GM19463 (cell line): Measurements from ENCODE around the gene ANG.
A peak's percentile ranks its signal among the peaks of the same experiment; 100 is the strongest.
"Not testable (repeated sequence)": the region's sequence is repeated elsewhere in the genome, so short reads cannot be mapped to it uniquely, and the experiment has no call there.

Source experiments
- ATAC-seq: cut with Tn5 transposase; IDR thresholded peaks from one replicate; pipeline ENCODE4 v1.9.1; 2021; ENCODE audit warnings: mild to moderate bottlenecking, moderate library complexity; ENCODE audit not compliant: unreplicated experiment

ANG gene

GRCh38 chr14:20688167-20688839 lies at the start of gene ANG:
Gene ANG (plus strand): TSS chr14:20688764. CDS start chr14:20693565, 4,801 bp downstream.
- ATAC-seq: no peak

DNA sequence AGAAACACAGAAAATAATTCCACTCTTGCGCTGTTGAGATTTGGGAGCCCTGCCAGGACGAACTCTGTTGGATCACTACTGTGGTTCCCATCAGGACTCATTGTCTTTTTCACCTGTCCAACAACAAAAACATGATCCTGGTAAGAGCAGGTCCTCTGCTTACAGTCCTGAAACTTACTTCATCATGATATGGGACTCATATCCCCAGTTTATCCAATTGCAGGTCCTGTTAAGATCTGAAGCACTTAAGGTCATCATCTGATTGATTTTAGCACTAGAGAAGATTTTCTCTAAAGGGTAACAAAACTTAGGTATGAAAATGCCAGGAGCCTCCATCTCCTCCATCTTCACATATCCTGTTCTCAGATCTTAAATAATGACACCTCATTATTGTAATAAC lies 47.0 kb upstream of the ANG start, which contains the start of gene OR6S1:
OR6S1 (minus strand) TSS at position 101 of the 400 bp plus-strand sequence; CDS start at position 101, 0 bp downstream.
- ATAC-seq: no peak

DNA sequence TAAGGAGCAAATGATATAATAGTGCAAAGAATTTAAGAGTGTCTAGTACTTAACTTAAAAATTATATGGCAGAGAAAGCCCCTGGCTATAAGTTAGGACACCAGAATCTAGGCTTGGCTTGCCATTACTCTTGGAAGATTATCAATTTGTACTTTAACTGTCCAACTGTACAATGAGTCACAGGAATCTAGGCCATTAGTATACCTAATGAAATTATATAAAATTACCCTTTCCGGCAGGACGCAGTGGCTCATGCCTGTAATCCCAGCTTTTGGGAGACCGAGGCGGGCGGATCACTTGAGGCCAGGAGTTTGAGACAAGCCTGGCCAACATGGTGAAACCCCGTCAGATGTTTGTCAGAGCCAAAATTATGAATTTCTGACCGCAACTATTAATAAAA lies 46.4 kb upstream of the ANG start:
- no peak for ATAC-seq

GRCh38 chr14:20642755-20643154 lies 45.8 kb upstream of the ANG start:
- not testable (repeated sequence) for ATAC-seq

GRCh38 chr14:20644520-20644919 lies 44.0 kb upstream of the ANG start:
- no peak for ATAC-seq

GRCh38 chr14:20645481-20645880 lies 43.1 kb upstream of the ANG start:
- ATAC-seq: no peak

DNA sequence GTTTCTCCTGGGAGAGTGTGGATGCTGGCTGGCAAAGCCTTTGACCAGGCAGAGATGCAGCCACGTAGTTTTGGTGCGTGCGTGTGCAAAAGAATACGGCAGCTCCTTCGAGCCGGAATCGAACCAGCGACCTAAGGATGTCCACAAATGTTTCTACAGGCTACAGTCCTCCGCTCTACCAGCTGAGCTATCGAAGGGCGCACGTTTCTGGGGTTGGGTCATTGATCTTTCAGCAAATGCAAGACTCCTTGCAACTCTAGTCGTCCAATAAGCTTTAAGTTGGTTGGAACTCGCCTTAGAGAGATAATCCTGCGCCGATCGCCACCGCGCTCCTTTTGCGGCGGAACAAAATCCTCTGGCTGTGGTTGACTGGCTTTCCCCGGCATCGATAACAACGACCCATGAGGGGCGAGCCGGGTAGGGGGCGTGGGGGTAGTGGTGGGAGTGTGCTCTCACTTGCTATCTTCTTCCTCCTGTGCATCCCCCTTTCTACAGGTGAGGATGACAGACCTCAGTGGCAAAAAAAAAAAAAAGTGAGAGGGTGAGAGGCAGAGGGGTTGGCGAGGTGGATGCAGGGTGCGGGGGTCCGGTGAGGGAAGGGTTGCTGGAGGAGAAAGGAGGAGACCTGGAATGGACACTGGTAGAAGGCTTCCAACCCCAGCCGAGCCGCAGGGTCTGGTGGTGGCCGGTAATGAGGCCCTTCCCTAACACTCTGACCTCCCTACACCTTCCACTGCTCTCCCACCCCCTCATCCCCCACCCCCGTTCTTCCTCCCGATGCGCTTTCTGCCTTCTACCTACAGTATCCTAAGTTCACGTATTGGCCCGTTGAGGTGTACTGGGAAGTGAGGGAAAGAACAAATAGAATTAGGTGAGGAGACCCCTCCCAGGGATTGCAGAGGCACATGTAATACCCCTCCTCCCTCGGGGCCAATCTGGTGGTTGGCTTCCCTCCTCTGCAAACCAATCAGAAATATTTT lies 35.3 kb upstream of the ANG start:
- peak; percentile 71 for ATAC-seq

DNA sequence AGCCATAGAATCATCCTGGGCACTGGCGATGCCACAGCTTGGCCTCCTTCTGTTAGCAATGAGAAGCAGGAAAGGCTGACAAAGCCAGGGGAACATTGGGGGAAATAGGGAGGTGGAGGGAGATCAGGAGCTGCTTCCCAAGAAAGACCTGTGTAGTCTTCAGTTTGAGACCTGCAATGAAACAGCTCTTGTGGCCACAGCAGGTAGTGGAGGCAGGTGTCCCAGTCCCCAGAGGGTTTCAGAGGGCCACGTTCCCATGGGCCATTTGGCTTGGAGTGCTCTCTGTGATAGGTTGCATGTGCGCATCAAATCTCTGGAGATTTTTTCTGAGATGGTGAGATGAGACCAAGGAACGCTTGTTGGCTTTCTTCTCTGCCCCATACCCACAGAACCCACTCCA lies 32.7 kb upstream of the ANG start:
- ATAC-seq: no peak

DNA sequence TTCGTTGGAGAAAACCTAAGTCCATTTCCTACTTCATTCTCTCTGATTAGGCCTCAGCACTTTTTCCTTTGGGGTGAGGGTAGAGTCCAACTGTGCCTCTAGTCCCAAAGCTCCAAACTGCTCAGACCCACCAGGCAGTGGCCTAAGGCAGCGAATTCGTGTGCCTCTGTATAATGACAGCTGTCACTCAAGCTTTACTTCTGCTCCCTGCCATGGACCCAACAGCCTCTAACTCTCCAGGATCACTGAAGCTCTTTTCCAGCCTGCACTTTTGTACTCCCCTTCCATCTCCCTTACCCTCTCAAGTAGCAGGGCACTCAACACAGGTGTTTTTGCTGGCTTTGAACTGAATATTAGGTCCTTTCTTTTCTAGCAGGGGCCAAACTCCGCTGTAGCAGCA lies 32.3 kb upstream of the ANG start:
- ATAC-seq: no peak

- ATAC-seq: no peak
Measured at GRCh38 chr14:20657216-20658211, 31.1 kb upstream of the ANG start.

GRCh38 chr14:20658246-20658645 lies 30.3 kb upstream of the ANG start:
- no peak for ATAC-seq

GRCh38 chr14:20659336-20659735 lies 29.2 kb upstream of the ANG start:
- no peak for ATAC-seq

DNA sequence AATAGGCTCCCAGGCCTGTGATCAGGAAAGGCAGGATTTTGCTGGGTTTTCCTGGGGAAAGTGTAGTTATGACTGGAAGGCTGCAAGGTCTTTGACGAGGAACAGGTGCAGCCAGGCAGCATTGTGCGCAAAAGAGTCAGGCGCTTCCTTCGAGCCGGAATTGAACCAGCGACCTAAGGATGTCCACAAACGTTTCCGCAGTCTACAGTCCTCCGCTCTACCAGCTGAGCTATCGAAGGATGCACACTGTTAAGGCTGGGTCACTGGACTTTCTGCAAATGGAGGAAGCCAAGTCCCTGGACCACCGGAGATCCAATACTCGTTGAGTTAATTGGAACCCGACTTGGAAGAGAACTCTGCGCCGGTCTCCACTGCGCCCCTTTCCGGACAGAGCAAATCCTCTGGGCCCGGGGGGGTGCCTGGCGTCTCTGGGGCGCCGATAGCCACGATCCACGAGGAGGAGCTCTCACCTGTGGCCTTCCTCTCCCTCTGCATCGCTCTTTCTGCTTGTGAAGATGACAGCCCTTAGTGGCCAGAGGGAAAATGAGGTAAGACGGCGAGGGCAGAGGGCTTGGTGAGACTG lies 28.7 kb upstream of the ANG start:
- ATAC-seq: no peak

- no peak for ATAC-seq
Measured at GRCh38 chr14:20661197-20661596, 27.4 kb upstream of the ANG start.

DNA sequence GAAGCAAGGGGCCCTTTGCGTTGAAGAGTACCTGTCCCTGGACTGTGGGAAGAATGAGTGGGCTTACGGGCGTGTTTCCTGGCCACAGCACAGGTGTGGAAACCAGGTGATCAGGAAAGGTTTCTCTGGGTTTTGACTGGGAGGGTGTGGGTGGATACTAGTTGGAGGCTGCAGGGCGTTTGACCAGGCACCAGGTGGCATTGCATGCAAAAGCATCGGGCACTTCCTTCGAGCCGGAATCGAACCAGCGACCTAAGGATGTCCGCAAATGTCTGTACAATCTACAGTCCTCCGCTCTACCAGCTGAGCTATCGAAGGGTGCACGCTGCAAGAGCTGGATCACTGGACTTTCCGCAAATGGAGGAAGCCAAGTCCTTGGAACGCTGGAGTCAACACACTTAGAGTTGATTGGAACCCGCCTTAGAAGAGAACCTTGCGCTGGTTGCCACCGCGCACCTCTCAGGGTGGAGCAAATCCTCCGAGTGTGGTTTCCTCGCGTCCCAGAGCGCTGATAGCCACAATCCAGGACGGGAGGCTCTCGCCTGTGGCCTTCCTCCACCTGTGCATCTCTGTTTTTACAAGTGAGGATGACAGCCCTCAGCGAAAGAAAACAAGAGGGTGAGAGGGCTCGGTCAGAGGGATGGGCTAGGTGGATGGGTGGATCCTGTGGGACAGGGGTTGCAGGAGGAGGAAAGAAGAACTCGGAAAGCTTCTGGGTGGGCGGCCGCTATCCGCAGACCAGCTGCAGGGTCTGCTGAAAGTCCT lies 25.4 kb upstream of the ANG start:
- ATAC-seq: peak; percentile 60

GRCh38 chr14:20666400-20666961 lies 22.1 kb upstream of the ANG start:
- ATAC-seq: not testable (repeated sequence)

DNA sequence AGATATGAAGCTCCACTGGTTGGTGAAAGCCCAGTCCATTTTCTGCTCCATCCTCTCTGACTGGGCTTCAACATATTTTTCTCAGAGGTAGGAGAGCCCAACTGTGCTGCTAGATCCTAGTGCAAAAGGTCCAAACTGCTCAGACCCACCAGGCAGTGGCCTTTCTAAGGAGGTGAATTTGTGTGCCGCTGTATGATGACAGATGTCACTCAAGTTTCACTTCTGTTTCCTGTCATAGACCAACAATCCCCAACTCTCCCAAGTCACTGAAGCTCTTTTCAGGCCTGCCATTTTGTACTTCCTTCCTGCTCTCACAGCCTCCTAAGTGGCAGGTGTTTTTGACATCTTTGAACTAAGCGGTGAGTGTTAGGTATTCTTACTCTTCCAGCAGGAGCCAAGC lies 20.6 kb upstream of the ANG start:
- ATAC-seq: peak; percentile 68

GRCh38 chr14:20668969-20669368 lies 19.6 kb upstream of the ANG start:
- no peak for ATAC-seq

DNA sequence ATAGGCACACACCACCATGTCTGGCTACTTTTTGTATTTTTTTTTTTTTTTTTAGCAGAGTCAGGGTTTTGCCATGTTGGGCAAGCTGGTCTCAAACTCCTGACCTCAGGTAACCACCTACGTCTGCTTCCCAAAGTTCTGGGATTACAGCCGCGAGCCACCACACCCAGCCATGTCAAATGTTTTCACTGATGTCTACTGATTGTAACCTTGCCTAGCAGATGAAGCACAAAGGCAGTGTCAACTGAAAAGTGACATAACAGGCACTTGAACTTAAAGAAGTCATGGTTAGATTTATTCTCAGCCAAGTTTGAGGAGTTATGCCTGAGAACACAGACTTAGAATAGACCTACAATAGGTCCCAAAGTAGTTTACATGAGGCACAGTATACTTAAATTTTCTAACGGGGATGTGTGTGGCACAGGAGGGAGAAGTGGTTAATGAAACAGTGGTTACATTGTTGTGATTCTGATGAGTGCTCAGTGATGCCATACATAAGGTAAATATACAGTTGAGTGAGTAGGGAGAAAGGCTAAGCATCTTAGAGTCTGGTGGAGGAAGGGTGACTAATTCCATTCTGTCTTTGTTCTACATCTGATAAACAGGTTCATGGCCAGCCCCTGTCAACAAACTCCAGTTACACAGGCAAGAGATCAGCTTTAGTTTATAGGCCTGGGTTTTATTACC lies 16.8 kb upstream of the ANG start:
- ATAC-seq: no peak
